Dermis microvascular lymphatic vessel endothelial cell (primary cell): Measurements from ENCODE around the gene HTRA2. TPM values are rescaled to one million over a fixed set of nuclear protein-coding genes. Genes with fewer than 3 reads are reported as not detected.
"Not testable (repeated sequence)": the region's sequence is repeated elsewhere in the genome, so short reads cannot be mapped to it uniquely, and the experiment has no call there.

Source experiments
- DNase-seq, 2 donors: peaks; one replicate each; pipeline versions ENCODE4 v3.0.0 to v3.0.0-alpha.2; 2010; ENCODE audit warnings: low read depth in 2 of 2
- total RNA-seq: library from RNA; depleted of rRNA; stranded (reverse); fragments of >200 nt; gene quantifications from 2 replicates; pipeline ENCODE4 v1.2.1, GENCODE V29; 2014

The HTRA2 gene
- total RNA-seq, 1 donor from 2014 or later = 40.3 TPM

DNA sequence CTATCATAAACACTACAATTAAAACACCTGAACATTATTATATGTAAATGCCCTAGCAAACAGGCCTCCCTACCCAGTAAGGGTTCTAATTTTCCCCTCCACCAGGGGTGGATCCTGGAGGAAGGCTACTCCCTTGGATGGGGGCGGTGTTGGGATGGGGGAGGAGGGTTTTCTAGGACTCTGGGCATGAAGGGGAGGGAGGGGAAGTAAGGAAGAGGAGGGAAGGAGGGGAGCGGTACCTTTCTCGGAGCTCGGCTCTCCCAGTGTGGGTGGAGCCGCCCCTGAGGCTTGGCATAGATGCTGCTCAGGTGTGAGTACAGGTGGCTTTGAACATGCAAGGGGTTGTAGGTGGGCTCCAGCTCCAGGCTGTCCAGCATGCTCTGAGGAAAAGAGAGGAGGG lies 30.2 kb downstream of the HTRA2 start:
- DNase-seq = no peak

DNA sequence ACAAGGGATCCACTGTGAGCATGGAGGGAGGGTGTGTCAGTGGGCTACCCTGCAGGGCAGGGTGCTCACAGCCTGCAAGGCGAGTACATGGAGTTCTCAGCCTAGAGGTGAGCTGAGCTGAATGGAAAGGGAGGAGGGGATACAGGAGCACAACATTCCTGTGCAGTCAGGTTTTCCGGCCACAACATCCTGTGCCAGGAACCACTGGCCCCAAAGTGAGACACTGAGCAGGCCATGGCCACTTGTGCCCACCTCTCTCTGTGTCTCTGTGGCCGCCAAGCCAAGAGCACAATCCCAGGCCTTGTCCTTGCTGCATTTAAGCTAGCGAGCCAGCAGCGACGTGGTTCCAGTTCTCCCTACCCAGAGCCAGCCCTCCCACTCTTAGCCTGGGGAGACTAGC lies 30.9 kb downstream of the HTRA2 start:
- DNase-seq = no peak

- DNase-seq = not testable (repeated sequence)
These were observed 31.3 kb downstream of the HTRA2 start for GRCh38 chr2:74561022-74561421.

GRCh38 chr2:74562126-74562775 lies 32.5 kb downstream of the HTRA2 start:
- no peak for DNase-seq

GRCh38 chr2:74564222-74564621 lies 34.5 kb downstream of the HTRA2 start:
- no peak for DNase-seq

- no peak for DNase-seq
These were observed 36.5 kb downstream of the HTRA2 start for GRCh38 chr2:74566076-74566753.

- no peak for DNase-seq
These were observed 37.0 kb downstream of the HTRA2 start for GRCh38 chr2:74566754-74567085.

DNA sequence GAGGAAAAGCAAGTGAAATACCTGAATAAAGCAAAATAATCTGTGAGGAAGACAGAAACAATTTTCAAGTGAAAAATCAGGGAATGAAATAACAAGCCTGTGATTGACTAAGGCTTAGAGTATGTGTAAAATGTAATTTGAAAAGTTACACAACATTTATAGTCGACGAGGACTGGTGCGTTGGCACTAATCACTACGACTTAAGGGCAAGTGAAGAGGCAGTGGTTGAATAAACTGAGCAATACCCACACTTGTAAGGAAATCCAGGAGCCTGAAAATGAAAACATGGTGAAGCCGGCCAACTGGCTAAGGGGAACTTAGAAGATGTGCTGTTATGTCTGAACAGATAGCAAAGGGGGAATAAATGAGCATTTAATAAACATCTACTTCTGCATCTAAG lies 38.1 kb downstream of the HTRA2 start:
- DNase-seq = no peak

GRCh38 chr2:74569686-74570085 lies 40.0 kb downstream of the HTRA2 start:
- no peak for DNase-seq

DNA sequence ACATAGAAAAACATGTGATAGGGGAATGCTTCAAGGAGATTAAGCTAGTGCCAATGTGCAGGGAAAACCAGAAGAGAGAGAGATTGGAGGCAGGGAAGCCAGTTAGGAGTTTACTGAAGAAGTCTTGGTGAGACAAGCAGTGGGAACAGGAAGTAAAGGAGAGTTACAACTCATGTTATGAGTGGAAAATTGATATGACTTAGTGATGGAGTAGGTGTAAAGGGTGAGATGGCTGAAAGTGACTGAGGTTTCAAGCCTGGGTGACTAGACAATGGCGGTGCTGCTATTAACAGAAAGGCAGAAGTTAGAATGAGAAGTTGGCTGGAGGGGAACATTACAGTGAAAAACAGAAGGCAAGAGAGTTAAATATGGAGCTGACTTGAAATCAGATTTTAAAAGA lies 41.3 kb downstream of the HTRA2 start:
- DNase-seq = no peak

GRCh38 chr2:74572178-74572925 lies 42.6 kb downstream of the HTRA2 start:
- no peak for DNase-seq

- peak; percentile 20 to 43 for DNase-seq
These were observed 44.2 kb downstream of the HTRA2 start for GRCh38 chr2:74573747-74574562.

- no peak for DNase-seq
These were observed 45.6 kb downstream of the HTRA2 start for GRCh38 chr2:74575320-74575719.

DNA sequence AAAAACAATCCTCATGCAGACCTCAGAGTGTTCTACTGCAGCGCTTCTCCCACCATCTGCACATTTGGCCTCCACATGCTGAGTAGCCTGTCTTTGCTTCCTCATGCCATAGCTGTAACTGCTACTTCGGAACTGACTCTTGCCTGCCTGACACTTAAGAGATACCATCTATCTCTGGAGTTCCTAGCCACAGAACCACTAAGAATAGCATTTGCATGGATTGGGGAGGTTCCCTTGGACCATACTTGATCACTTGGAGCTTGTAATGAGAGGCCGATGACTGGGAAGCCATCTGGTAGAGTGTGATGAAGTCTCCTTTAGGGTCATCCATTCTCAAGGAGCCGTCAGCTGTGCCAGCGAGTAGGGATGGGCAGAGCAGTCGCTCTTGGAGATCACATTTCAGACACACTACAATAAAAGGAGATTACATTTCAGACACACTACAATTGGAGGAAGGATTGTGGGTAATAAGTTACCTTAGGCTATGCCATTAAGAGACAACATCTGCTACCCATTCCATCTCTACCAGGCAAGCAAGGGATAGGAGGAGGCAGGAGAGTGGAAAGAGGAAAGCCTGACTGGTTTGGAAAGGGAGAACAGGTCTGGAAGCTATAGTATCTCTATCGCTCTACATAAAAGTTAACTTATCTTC lies 46.6 kb downstream of the HTRA2 start:
- DNase-seq = no peak

DNA sequence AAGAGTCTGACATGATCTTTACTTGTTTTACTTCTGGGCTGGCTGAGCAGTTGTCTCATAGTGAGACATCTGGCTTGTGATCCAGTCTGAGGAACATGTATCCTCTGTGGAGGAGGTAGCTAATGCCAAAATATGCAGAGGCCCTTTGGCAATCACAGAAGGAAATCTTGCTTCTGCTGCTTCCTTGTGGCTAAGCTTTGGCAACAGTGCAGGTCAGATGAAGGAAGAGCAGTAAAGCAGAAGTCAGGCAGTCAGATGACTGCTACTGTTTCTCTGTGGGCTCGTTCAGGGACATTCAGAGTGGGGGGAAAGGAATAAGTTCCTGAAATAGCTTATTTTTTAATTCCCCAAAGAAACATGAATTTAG lies 47.1 kb downstream of the HTRA2 start:
- no peak for DNase-seq

GRCh38 chr2:74577448-74577847 lies 47.7 kb downstream of the HTRA2 start:
- DNase-seq = no peak

DNA sequence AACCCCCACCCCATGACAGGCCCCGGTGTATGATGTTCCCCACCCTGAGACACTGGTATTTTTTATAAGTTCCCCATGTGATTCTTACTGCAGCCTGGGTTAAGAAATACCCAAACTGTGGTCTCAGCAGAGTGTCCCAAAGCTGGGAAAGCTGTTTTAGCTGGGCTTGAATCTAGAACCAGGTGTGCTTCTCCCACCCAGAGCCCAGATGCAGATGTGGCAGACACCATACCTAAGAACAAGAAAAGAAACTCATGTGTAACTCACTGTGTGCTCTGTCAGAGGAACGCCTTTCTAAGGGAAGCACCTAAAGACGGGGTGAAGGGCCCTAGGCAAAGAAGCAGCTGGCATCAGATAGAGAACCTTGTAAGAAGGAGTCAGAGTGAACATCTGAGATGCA lies 48.7 kb downstream of the HTRA2 start:
- no peak for DNase-seq

DNA sequence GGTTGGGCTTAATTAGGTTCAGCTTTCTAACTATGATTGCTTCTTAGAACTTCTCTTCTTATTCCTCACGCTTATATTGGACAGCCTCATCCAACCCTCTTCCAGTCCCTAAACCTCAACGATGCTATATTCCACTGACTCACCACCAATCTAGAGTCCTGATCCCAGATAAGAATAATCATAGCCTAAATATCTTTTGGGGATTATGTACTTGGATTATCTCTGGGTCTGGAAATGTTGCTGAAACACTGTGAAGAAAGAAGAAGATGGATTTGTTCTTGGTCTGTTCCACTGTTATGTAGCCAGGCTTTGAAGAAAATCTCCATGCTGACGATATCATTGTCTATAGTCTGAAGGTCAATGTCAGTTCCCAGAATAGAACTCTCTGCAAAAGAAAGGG lies 51.7 kb downstream of the HTRA2 start:
- DNase-seq = no peak

DNA sequence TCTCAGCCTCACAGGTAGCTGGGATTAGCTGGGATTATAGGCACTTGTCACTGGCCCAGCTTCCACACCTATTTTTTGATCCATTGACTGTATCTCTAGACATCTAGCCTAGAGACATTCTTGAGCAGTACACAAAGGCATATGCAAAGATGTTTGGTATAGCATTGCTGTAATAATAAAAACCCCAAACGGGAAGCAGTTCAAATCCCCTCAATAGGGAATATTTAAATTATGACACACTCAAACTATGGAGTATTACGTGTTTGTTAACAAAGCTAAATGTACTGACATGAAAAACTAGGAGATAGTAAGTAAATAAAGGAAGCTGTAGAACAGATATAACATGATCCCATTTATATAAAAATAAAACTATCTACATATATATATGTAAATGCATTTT lies 52.5 kb downstream of the HTRA2 start:
- DNase-seq = no peak
